Upper lobe of left lung (tissue), 4 donors: Measurements from ENCODE around the gene CFAP299.

Experiments
- EP300 ChIP-seq, 4 donors: sonication (generic); formaldehyde crosslinking; IDR thresholded peaks; one replicate each; pipeline ENCODE4 v1.5.1; 2017; ENCODE audit warnings: antibody characterized with exemption in 4 of 4, control low read depth in 2 of 4
- POLR2A ChIP-seq, 4 donors: fragments of 450-650 bp; IDR thresholded peaks; one replicate each; pipeline ENCODE4 v1.5.1; 2016 to 2017; ENCODE audit warnings: antibody characterized with exemption in 4 of 4, mild to moderate bottlenecking in 2 of 4
- TF ChIP-seq, protein P1 (sequence below), 6 experiments: fragments of 450-650 bp in 4 of 6; fragments of 200-600 bp in 2 of 6; sonication (generic) in 2 of 6; IDR thresholded peaks; one replicate each; pipeline ENCODE4 v1.5.1; 2016 to 2019; ENCODE audit warnings: antibody characterized with exemption in 6 of 6

GRCh38 chr4:80463509-80463908, 128.0 kb downstream of the CFAP299 start:
- TF ChIP-seq EP300 (IDR thresholded peaks at IDR 0.05) (no peak), POLR2A (IDR thresholded peaks at IDR 0.05) (no peak)
- TF ChIP-seq, protein P1, sequence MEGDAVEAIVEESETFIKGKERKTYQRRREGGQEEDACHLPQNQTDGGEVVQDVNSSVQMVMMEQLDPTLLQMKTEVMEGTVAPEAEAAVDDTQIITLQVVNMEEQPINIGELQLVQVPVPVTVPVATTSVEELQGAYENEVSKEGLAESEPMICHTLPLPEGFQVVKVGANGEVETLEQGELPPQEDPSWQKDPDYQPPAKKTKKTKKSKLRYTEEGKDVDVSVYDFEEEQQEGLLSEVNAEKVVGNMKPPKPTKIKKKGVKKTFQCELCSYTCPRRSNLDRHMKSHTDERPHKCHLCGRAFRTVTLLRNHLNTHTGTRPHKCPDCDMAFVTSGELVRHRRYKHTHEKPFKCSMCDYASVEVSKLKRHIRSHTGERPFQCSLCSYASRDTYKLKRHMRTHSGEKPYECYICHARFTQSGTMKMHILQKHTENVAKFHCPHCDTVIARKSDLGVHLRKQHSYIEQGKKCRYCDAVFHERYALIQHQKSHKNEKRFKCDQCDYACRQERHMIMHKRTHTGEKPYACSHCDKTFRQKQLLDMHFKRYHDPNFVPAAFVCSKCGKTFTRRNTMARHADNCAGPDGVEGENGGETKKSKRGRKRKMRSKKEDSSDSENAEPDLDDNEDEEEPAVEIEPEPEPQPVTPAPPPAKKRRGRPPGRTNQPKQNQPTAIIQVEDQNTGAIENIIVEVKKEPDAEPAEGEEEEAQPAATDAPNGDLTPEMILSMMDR (IDR thresholded peaks at IDR 0.05) = no peak
